CD4-positive, alpha-beta memory T cell (primary cell): ENCODE results near the gene UBE2Z. TPM values are rescaled to one million over a fixed set of nuclear protein-coding genes. Genes with fewer than 3 reads are reported as not detected.

Source experiments
- CTCF ChIA-PET: fragments of 350-600 bp; sonication (Branson Sonifier 250); formaldehyde crosslinking; loops from one replicate; lab custom pipeline; 2021; ENCODE audit warnings: inconsistent platforms; ENCODE audit not compliant: partially characterized antibody; lab: Charles Lee
- POLR2A ChIA-PET: fragments of 350-600 bp; sonication (Branson Sonifier 250); formaldehyde crosslinking; loops from one replicate; lab custom pipeline; 2021; ENCODE audit not compliant: partially characterized antibody; lab: Charles Lee
- DNase-seq, 5 donors: peaks; one replicate each; pipeline versions ENCODE4 v3.0.0 to v3.0.0-alpha.2; 2020 to 2022; ENCODE audit warnings: mixed read lengths in 1 of 5
- H3K27ac ChIP-seq: one replicate; pipeline ENCODE4 v1.7.0; 2013; ENCODE audit warnings: low read depth, low read length
- H3K27me3 ChIP-seq: 2 replicates; pipeline ENCODE4 v1.7.0; 2013; ENCODE audit warnings: mild to moderate bottlenecking, low read length, moderate library complexity; ENCODE audit not compliant: insufficient read depth
- H3K36me3 ChIP-seq: 2 replicates; pipeline ENCODE4 v1.7.0; 2013; ENCODE audit warnings: mild to moderate bottlenecking, low read length, moderate library complexity; ENCODE audit not compliant: insufficient read depth
- H3K4me1 ChIP-seq: 2 replicates; pipeline ENCODE4 v1.7.0; 2013; ENCODE audit warnings: mild to moderate bottlenecking, low read length, moderate library complexity; ENCODE audit not compliant: insufficient read depth
- H3K4me3 ChIP-seq, 2 donors: one replicate each; pipeline ENCODE4 v1.7.0; 2013; ENCODE audit warnings: low read length in 2 of 2, mild to moderate bottlenecking in 1 of 2
- H3K9me3 ChIP-seq, 2 donors: one replicate each; pipeline ENCODE4 v1.7.0; 2013; ENCODE audit warnings: low read length in 2 of 2, control low read depth in 1 of 2; ENCODE audit not compliant: control insufficient read depth in 1 of 2
- H3K27ac Mint-ChIP-seq, 7 donors: one replicate each; pipeline ENCODE4 v1.8.0; 2020 to 2021; ENCODE audit warnings: mixed read lengths in 7 of 7, mild to moderate bottlenecking in 6 of 7, inconsistent platforms in 3 of 7, moderate library complexity in 3 of 7
- H3K27me3 Mint-ChIP-seq, 2 donors: one replicate each; pipeline ENCODE4 v1.8.0; 2020 to 2021; ENCODE audit warnings: mixed read lengths in 2 of 2
- H3K36me3 Mint-ChIP-seq, 2 donors: one replicate each; pipeline ENCODE4 v1.8.0; 2020 to 2021; ENCODE audit warnings: mixed read lengths in 2 of 2, inconsistent platforms in 1 of 2, mild to moderate bottlenecking in 1 of 2
- H3K4me1 Mint-ChIP-seq, 4 donors: one replicate each; pipeline ENCODE4 v1.8.0; 2020 to 2021; ENCODE audit warnings: mixed read lengths in 4 of 4, mild to moderate bottlenecking in 1 of 4
- H3K4me3 Mint-ChIP-seq, 8 donors: one replicate each; pipeline ENCODE4 v1.8.0; 2020 to 2021; ENCODE audit warnings: mixed read lengths in 8 of 8, mild to moderate bottlenecking in 7 of 8, moderate library complexity in 6 of 8, inconsistent platforms in 3 of 8
- H3K9me3 Mint-ChIP-seq, 8 donors: one replicate each; pipeline ENCODE4 v1.8.0; 2020 to 2021; ENCODE audit warnings: mixed read lengths in 8 of 8, mild to moderate bottlenecking in 5 of 8, inconsistent platforms in 3 of 8, moderate library complexity in 1 of 8
- intact Hi-C: fragments of 100-400 bp; cut with micrococcal nuclease; formaldehyde crosslinking; loops from one replicate; pipeline ENCODE4 v1.15.1; 2023
- polyA plus RNA-seq, 2 donors: library from polyadenylated mRNA; unstranded; fragments of 300-500 nt; fragmentation: Illumina TruSeq; gene quantifications; one replicate each; pipeline ENCODE4 v1.2.3, GENCODE V29; 2021
- total RNA-seq, 2 experiments: library from RNA; stranded (reverse); gene quantifications; one replicate each; pipeline ENCODE4 v1.2.3, GENCODE V29; 2021

Gene UBE2Z
- total and polyA plus RNA-seq, 4 experiments from 2014 or later = 69.8 to 105 (median 87.5) TPM

- no peaks in the 10 kb centered on the region for H3K27me3 Mint-ChIP-seq
- intact Hi-C loops = no loop called here
- POLR2A ChIA-PET = interaction anchor here (1.0 to 2.4 kb wide), 2 partner anchors 9 to 12 kb away, joined by 6 to 13 read pairs; partner anchors contain the start of gene ATP5MC1
Observed at GRCh38 chr17:48903401-48903800, 4.8 kb upstream of the UBE2Z start.

GRCh38 chr17:48904428-48904827 is 3.8 kb upstream of the UBE2Z start:
- Mint-ChIP-seq H3K36me3 (peaks cover 0 to 9% of the 10 kb centered on the region in 2 donors), H3K27me3 (no peaks in the 10 kb centered on the region), H3K27ac (peak overlapping the region in 1 of 7 donors; percentile 70), H3K4me1 (peaks cover 8 to 16% (median 12%) of the 10 kb centered on the region in 4 donors), H3K9me3 (no peaks in the 10 kb centered on the region), H3K4me3 (no peak overlapping the region)
- H3K9me3 ChIP-seq = no peaks in the 10 kb centered on the region
- ChIA-PET POLR2A (no interaction called here), CTCF (no interaction called here)
- no peak overlapping the region for H3K4me3 ChIP-seq
- no peaks in the 10 kb centered on the region for H3K27me3 ChIP-seq
- peaks cover 12% of the 10 kb centered on the region for H3K4me1 ChIP-seq
- H3K27ac ChIP-seq = no peak overlapping the region
- intact Hi-C loops = no loop called here
- DNase-seq = no peak
- H3K36me3 ChIP-seq = no peaks in the 10 kb centered on the region

More at GRCh38 chr17:48903401-48903800, 4.8 kb upstream of the UBE2Z start:
- Mint-ChIP-seq H3K36me3 (peaks cover under 1 to 6% of the 10 kb centered on the region in 2 donors), H3K4me3 (no peak overlapping the region), H3K4me1 (peaks cover 5 to 10% (median 7%) of the 10 kb centered on the region in 4 donors), H3K27ac (no peak overlapping the region), H3K9me3 (no peaks in the 10 kb centered on the region)
- no peaks in the 10 kb centered on the region for H3K9me3 ChIP-seq
- peaks cover 8% of the 10 kb centered on the region for H3K4me1 ChIP-seq
- H3K36me3 ChIP-seq = no peaks in the 10 kb centered on the region
- CTCF ChIA-PET = interaction anchor here (1.6 kb wide), 1 partner anchor 19 kb away, joined by 3 read pairs; no protein-coding TSS in a partner anchor
- H3K27me3 ChIP-seq = no peaks in the 10 kb centered on the region
- H3K27ac ChIP-seq = no peak overlapping the region
- no peak for DNase-seq
- no peak overlapping the region for H3K4me3 ChIP-seq

- H3K4me1 ChIP-seq = peaks cover 28% of the 10 kb centered on the region
- no peak overlapping the region for H3K4me3 ChIP-seq
- ChIA-PET CTCF (interaction anchor here (2.1 kb wide), 1 partner anchor 13 kb away, joined by 18 read pairs; the partner anchor contains the start of gene ATP5MC1), POLR2A (interaction anchor here (1.1 kb wide), 1 partner anchor 13 kb away, joined by 4 read pairs; the partner anchor contains the start of gene ATP5MC1)
- intact Hi-C loops = no loop called here
- Mint-ChIP-seq H3K9me3 (no peaks in the 10 kb centered on the region), H3K36me3 (peaks cover 0 to 24% of the 10 kb centered on the region in 2 donors), H3K27me3 (no peaks in the 10 kb centered on the region), H3K27ac (peak overlapping the region in 1 of 7 donors; percentile 96), H3K4me1 (peaks cover 23 to 32% (median 27%) of the 10 kb centered on the region in 4 donors), H3K4me3 (no peak overlapping the region)
- no peak overlapping the region for H3K27ac ChIP-seq
- peaks cover 8% of the 10 kb centered on the region for H3K36me3 ChIP-seq
- no peaks in the 10 kb centered on the region for H3K27me3 ChIP-seq
- H3K9me3 ChIP-seq = no peaks in the 10 kb centered on the region
- DNase-seq = no peak
Observed at GRCh38 chr17:48905987-48906515, 2.2 kb upstream of the UBE2Z start.

- H3K4me3 ChIP-seq = peak overlapping the region; percentile 63 to 65
Observed at GRCh38 chr17:48907713-48908046, 527 bp upstream of the UBE2Z start.

GRCh38 chr17:48908853-48909394 is 717 bp downstream of the UBE2Z start:
- CTCF ChIA-PET = no interaction called here
- Mint-ChIP-seq H3K4me3 (peak overlapping the region; percentile 87 to 98 (median 94)), H3K27me3 (no peaks in the 10 kb centered on the region), H3K27ac (peak overlapping the region; percentile 82 to 98 (median 95)), H3K36me3 (peaks cover 13 to 50% of the 10 kb centered on the region in 2 donors), H3K9me3 (no peaks in the 10 kb centered on the region), H3K4me1 (peaks cover 42 to 61% (median 52%) of the 10 kb centered on the region in 4 donors)
- Histone ChIP-seq H3K4me3 (peak overlapping the region; percentile 42 to 65), H3K9me3 (no peaks in the 10 kb centered on the region), H3K36me3 (peaks cover 30% of the 10 kb centered on the region), H3K27me3 (no peaks in the 10 kb centered on the region), H3K27ac (peak overlapping the region; percentile 82), H3K4me1 (peaks cover 57% of the 10 kb centered on the region)
- intact Hi-C loops = loop anchor here (1.0 kb wide), 2 partner anchors 17 to 35 kb away; partner anchors contain the start of genes ATP5MC1 and SNF8
- DNase-seq = peak; percentile 59 to 89 (median 68)
- POLR2A ChIA-PET = interaction anchor here (0.6 to 4.9 kb wide), 7 partner anchors 12 to 801 kb away, joined by 3 to 101 read pairs (median 4); partner anchors contain the start of genes ATP5MC1, SNF8 and SNX11

More at GRCh38 chr17:48907713-48908046, 527 bp upstream of the UBE2Z start:
- no peaks in the 10 kb centered on the region for H3K9me3 Mint-ChIP-seq
- no peaks in the 10 kb centered on the region for H3K27me3 Mint-ChIP-seq
- peaks cover 8 to 39% of the 10 kb centered on the region in 2 donors for H3K36me3 Mint-ChIP-seq
- ChIA-PET CTCF (interaction anchor here (0.8 to 2.1 kb wide), 4 partner anchors 11 to 104 kb away, joined by 3 to 18 read pairs (median 4); partner anchors contain the start of gene ATP5MC1), POLR2A (interaction anchor here (0.8 to 4.9 kb wide), 13 partner anchors 8 to 1012 kb away, joined by 3 to 101 read pairs (median 4); partner anchors contain the start of genes ATP5MC1 and SNF8)
- Histone ChIP-seq H3K27me3 (no peaks in the 10 kb centered on the region), H3K9me3 (no peaks in the 10 kb centered on the region), H3K27ac (peak overlapping the region; percentile 82), H3K4me1 (peaks cover 45% of the 10 kb centered on the region), H3K36me3 (peaks cover 18% of the 10 kb centered on the region)
- intact Hi-C loops = loop anchor here (1.0 kb wide), 2 partner anchors 15 to 37 kb away; partner anchors contain the start of genes ATP5MC1 and SNF8
- peak overlapping the region; percentile 96 to 99 (median 98) for H3K27ac Mint-ChIP-seq
- H3K4me1 Mint-ChIP-seq = peaks cover 35 to 48% (median 42%) of the 10 kb centered on the region in 4 donors
- peak overlapping the region; percentile 91 to 98 (median 94) for H3K4me3 Mint-ChIP-seq
- no peak for DNase-seq

- Mint-ChIP-seq H3K4me3 (peak overlapping the region; percentile 87 to 98 (median 94)), H3K36me3 (peaks cover 20 to 57% of the 10 kb centered on the region in 2 donors), H3K27ac (peak overlapping the region; percentile 65 to 98 (median 95)), H3K4me1 (peaks cover 48 to 69% (median 59%) of the 10 kb centered on the region in 4 donors), H3K9me3 (no peaks in the 10 kb centered on the region), H3K27me3 (no peaks in the 10 kb centered on the region)
- intact Hi-C loops = no loop called here
- no peaks in the 10 kb centered on the region for H3K27me3 ChIP-seq
- no peaks in the 10 kb centered on the region for H3K9me3 ChIP-seq
- H3K36me3 ChIP-seq = peaks cover 30% of the 10 kb centered on the region
- H3K4me1 ChIP-seq = peaks cover 66% of the 10 kb centered on the region
- POLR2A ChIA-PET = interaction anchor here (0.8 to 4.9 kb wide), 4 partner anchors 13 to 34 kb away, joined by 3 to 101 read pairs (median 24); partner anchors contain the start of genes ATP5MC1 and SNF8
- CTCF ChIA-PET = no interaction called here
- peak overlapping the region; percentile 82 for H3K27ac ChIP-seq
- DNase-seq = no peak
- peak overlapping the region in 1 of 2 donors; percentile 65 for H3K4me3 ChIP-seq
Observed at GRCh38 chr17:48909783-48910182, 1.6 kb downstream of the UBE2Z start.
